ENCODE measurements around the gene CCDC179. TPM values are rescaled to one million over a fixed set of nuclear protein-coding genes. Genes with fewer than 3 reads are reported as not detected.

The CCDC179 gene
- total RNA-seq, 1 donor from 2014 or later: not detected

GRCh38 chr11:22808571-22809197, 51.6 kb downstream of the CCDC179 start:
- intact Hi-C loops (cut with micrococcal nuclease): no loop called here

- intact Hi-C loops (cut with micrococcal nuclease): no loop called here
These were observed 52.3 kb downstream of the CCDC179 start for GRCh38 chr11:22807855-22808570.

GRCh38 chr11:22807391-22807790, 52.9 kb downstream of the CCDC179 start:
- intact Hi-C loops (cut with micrococcal nuclease): no loop called here

- intact Hi-C loops (cut with micrococcal nuclease): no loop called here
These were observed 57.4 kb downstream of the CCDC179 start for GRCh38 chr11:22802861-22803260.

GRCh38 chr11:22800482-22800881, 59.8 kb downstream of the CCDC179 start:
- intact Hi-C loops (cut with micrococcal nuclease): no loop called here

GRCh38 chr11:22798901-22799300, 61.4 kb downstream of the CCDC179 start:
- intact Hi-C loops (cut with micrococcal nuclease): no loop called here

- intact Hi-C loops (cut with micrococcal nuclease): no loop called here
These were observed 63.2 kb downstream of the CCDC179 start for GRCh38 chr11:22797047-22797446.

Other genes with a start within 250 kb of the CCDC179 start
- gene FANCF, start 234.7 kb downstream of the CCDC179 start, total RNA-seq: 16.2 and 18.2 TPM in 2 replicates
- 2.0 and 2.9 TPM in 2 replicates for gene GAS2, start 193.9 kb downstream of the CCDC179 start, total RNA-seq
- gene SVIP, start 30.7 kb downstream of the CCDC179 start, total RNA-seq: 34.2 and 37.1 TPM in 2 replicates